Activated naive CD8-positive, alpha-beta T cell treated with anti-CD3 and anti-CD28 coated beads for 36 hours (primary cell): ENCODE measurements around the gene NT5C3A. TPM values are rescaled to one million over a fixed set of nuclear protein-coding genes. Genes with fewer than 3 reads are reported as not detected.
A peak's percentile ranks its signal among the peaks of the same experiment; 100 is the strongest.
"Not testable (repeated sequence)": the region's sequence is repeated elsewhere in the genome, so short reads cannot be mapped to it uniquely, and the experiment has no call there.

ENCODE experiments used
- DNase-seq: peaks from one replicate; pipeline ENCODE4 v3.0.0; 2021
- H3K27ac Mint-ChIP-seq: one replicate; pipeline ENCODE4 v1.8.0; 2022; ENCODE audit warnings: mild to moderate bottlenecking, moderate library complexity, mixed read lengths
- H3K27me3 Mint-ChIP-seq: one replicate; pipeline ENCODE4 v1.8.0; 2022; ENCODE audit warnings: mild to moderate bottlenecking, mixed read lengths
- H3K36me3 Mint-ChIP-seq: one replicate; pipeline ENCODE4 v1.8.0; 2021; ENCODE audit warnings: mild to moderate bottlenecking, mixed read lengths
- H3K4me1 Mint-ChIP-seq: one replicate; pipeline ENCODE4 v1.8.0; 2021; ENCODE audit warnings: mixed read lengths
- H3K4me3 Mint-ChIP-seq: one replicate; pipeline ENCODE4 v1.8.0; 2022; ENCODE audit warnings: mild to moderate bottlenecking, moderate library complexity, mixed read lengths
- H3K9me3 Mint-ChIP-seq: one replicate; pipeline ENCODE4 v1.8.0; 2022; ENCODE audit warnings: mixed read lengths
- total RNA-seq, 2 experiments: library from RNA; stranded (reverse); gene quantifications; one replicate each; pipeline ENCODE4 v1.2.3, GENCODE V29; 2021

NT5C3A gene
- total RNA-seq, result 10 to 100 TPM; 45.3 to 48.7 TPM

GRCh38 chr7:33062023-33062781 is at the start of gene NT5C3A:
TSS of gene NT5C3A (minus strand) at chr7:33062776. CDS start at chr7:33062705, 71 bp downstream.
- peak; percentile 42 for DNase-seq

GRCh38 chr7:33111614-33112013 is 49.0 kb upstream of the NT5C3A start:
- DNase-seq, result no peak

More at GRCh38 chr7:33062023-33062781, at the start of gene NT5C3A:
- peaks cover 31% of the 10 kb centered on the region for H3K36me3 Mint-ChIP-seq
- H3K27me3 Mint-ChIP-seq, result no peaks in the 10 kb centered on the region
- H3K4me1 Mint-ChIP-seq, result peaks cover 21% of the 10 kb centered on the region
- H3K27ac Mint-ChIP-seq, result peak within 1 kb of the TSS; percentile 92
- peaks cover 11% of the 10 kb centered on the region for H3K9me3 Mint-ChIP-seq
- H3K4me3 Mint-ChIP-seq, result peak within 1 kb of the TSS; percentile 90

GRCh38 chr7:33109758-33110238 is 47.2 kb upstream of the NT5C3A start:
- H3K4me3 Mint-ChIP-seq, result peak overlapping the region; percentile 77
- H3K4me1 Mint-ChIP-seq, result peaks cover 20% of the 10 kb centered on the region
- no peak for DNase-seq
- peaks cover 10% of the 10 kb centered on the region for H3K27me3 Mint-ChIP-seq
- H3K27ac Mint-ChIP-seq, result peak overlapping the region; percentile 42
- no peaks in the 10 kb centered on the region for H3K9me3 Mint-ChIP-seq
- H3K36me3 Mint-ChIP-seq, result no peaks in the 10 kb centered on the region

More at GRCh38 chr7:33111614-33112013, 49.0 kb upstream of the NT5C3A start:
- H3K27ac Mint-ChIP-seq, result no peak overlapping the region
- no peaks in the 10 kb centered on the region for H3K36me3 Mint-ChIP-seq
- peaks cover 22% of the 10 kb centered on the region for H3K27me3 Mint-ChIP-seq
- H3K9me3 Mint-ChIP-seq, result no peaks in the 10 kb centered on the region
- H3K4me3 Mint-ChIP-seq, result no peak overlapping the region
- H3K4me1 Mint-ChIP-seq, result peaks cover 11% of the 10 kb centered on the region

GRCh38 chr7:33109005-33109757 is 46.6 kb upstream of the NT5C3A start, which contains the start of gene RP9:
TSS of gene RP9 (minus strand) at chr7:33109404. CDS start at chr7:33109372, 32 bp downstream.
- Mint-ChIP-seq H3K4me1 (peaks cover 22% of the 10 kb centered on the region), H3K27ac (peak within 1 kb of the TSS; percentile 64), H3K36me3 (no peaks in the 10 kb centered on the region), H3K4me3 (peak within 1 kb of the TSS; percentile 85), H3K27me3 (peaks cover 5% of the 10 kb centered on the region), H3K9me3 (no peaks in the 10 kb centered on the region)
- DNase-seq, result peak; percentile 87

- Mint-ChIP-seq H3K4me3 (peak overlapping the region; percentile 85), H3K9me3 (no peaks in the 10 kb centered on the region), H3K27ac (peak overlapping the region; percentile 64), H3K4me1 (peaks cover 22% of the 10 kb centered on the region), H3K27me3 (peaks cover 5% of the 10 kb centered on the region), H3K36me3 (peaks cover 1% of the 10 kb centered on the region)
- DNase-seq, result peak; percentile 27
Measured at GRCh38 chr7:33108554-33109004, 46.0 kb upstream of the NT5C3A start.

GRCh38 chr7:33107136-33108066 is 44.8 kb upstream of the NT5C3A start:
- peaks cover 1% of the 10 kb centered on the region for H3K36me3 Mint-ChIP-seq
- H3K9me3 Mint-ChIP-seq, result no peaks in the 10 kb centered on the region
- peaks cover 5% of the 10 kb centered on the region for H3K27me3 Mint-ChIP-seq
- peak; percentile 20 for DNase-seq
- peaks cover 27% of the 10 kb centered on the region for H3K4me1 Mint-ChIP-seq
- peak overlapping the region; percentile 85 for H3K4me3 Mint-ChIP-seq
- peak overlapping the region; percentile 11 for H3K27ac Mint-ChIP-seq

- H3K27me3 Mint-ChIP-seq, result no peaks in the 10 kb centered on the region
- peaks cover 1% of the 10 kb centered on the region for H3K36me3 Mint-ChIP-seq
- no peak overlapping the region for H3K4me3 Mint-ChIP-seq
- no peak for DNase-seq
- no peaks in the 10 kb centered on the region for H3K9me3 Mint-ChIP-seq
- H3K27ac Mint-ChIP-seq, result no peak overlapping the region
- peaks cover 15% of the 10 kb centered on the region for H3K4me1 Mint-ChIP-seq
Measured at GRCh38 chr7:33101906-33102305, 39.3 kb upstream of the NT5C3A start.

GRCh38 chr7:33100770-33101169 is 38.2 kb upstream of the NT5C3A start:
- Mint-ChIP-seq H3K27ac (no peak overlapping the region), H3K9me3 (no peaks in the 10 kb centered on the region), H3K27me3 (no peaks in the 10 kb centered on the region), H3K4me3 (no peak overlapping the region), H3K4me1 (peaks cover 11% of the 10 kb centered on the region), H3K36me3 (peaks cover 1% of the 10 kb centered on the region)
- DNase-seq, result no peak

- H3K27me3 Mint-ChIP-seq, result no peaks in the 10 kb centered on the region
- H3K4me1 Mint-ChIP-seq, result peaks cover 4% of the 10 kb centered on the region
- DNase-seq, result no peak
- H3K9me3 Mint-ChIP-seq, result no peaks in the 10 kb centered on the region
- H3K4me3 Mint-ChIP-seq, result no peak overlapping the region
- H3K27ac Mint-ChIP-seq, result peak overlapping the region; percentile 20
- H3K36me3 Mint-ChIP-seq, result peaks cover 2% of the 10 kb centered on the region
Measured at GRCh38 chr7:33099154-33099940, 36.8 kb upstream of the NT5C3A start.

GRCh38 chr7:33094745-33095275 is 32.2 kb upstream of the NT5C3A start:
- not testable (repeated sequence) for H3K36me3 Mint-ChIP-seq, H3K9me3 Mint-ChIP-seq

GRCh38 chr7:33093266-33093665 is 30.7 kb upstream of the NT5C3A start:
- Mint-ChIP-seq H3K27me3 (no peaks in the 10 kb centered on the region), H3K4me3 (no peak overlapping the region), H3K4me1 (no peaks in the 10 kb centered on the region), H3K9me3 (no peaks in the 10 kb centered on the region), H3K36me3 (peaks cover 1% of the 10 kb centered on the region), H3K27ac (peak overlapping the region; percentile 1)
- DNase-seq, result no peak

More at GRCh38 chr7:33094745-33095275, 32.2 kb upstream of the NT5C3A start:
- H3K27ac Mint-ChIP-seq, H3K4me3 Mint-ChIP-seq, DNase-seq, H3K4me1 Mint-ChIP-seq, H3K27me3 Mint-ChIP-seq: not testable (repeated sequence)

- Mint-ChIP-seq H3K4me3 (no peak overlapping the region), H3K4me1 (no peaks in the 10 kb centered on the region), H3K27me3 (no peaks in the 10 kb centered on the region), H3K9me3 (no peaks in the 10 kb centered on the region), H3K36me3 (peaks cover 1% of the 10 kb centered on the region), H3K27ac (no peak overlapping the region)
- no peak for DNase-seq
Measured at GRCh38 chr7:33091641-33092191, 29.1 kb upstream of the NT5C3A start.

- no peak overlapping the region for H3K27ac Mint-ChIP-seq
Measured at GRCh38 chr7:33091111-33091531, 28.5 kb upstream of the NT5C3A start.

More at GRCh38 chr7:33091111-33091531, 28.5 kb upstream of the NT5C3A start:
- Mint-ChIP-seq H3K4me3 (no peak overlapping the region), H3K4me1 (no peaks in the 10 kb centered on the region), H3K36me3 (peaks cover 1% of the 10 kb centered on the region), H3K27me3 (no peaks in the 10 kb centered on the region), H3K9me3 (no peaks in the 10 kb centered on the region)
- DNase-seq, result no peak
